Natural killer cell (primary cell): ENCODE measurements around the gene TMEM240. TPM values are rescaled to one million over a fixed set of nuclear protein-coding genes. Genes with fewer than 3 reads are reported as not detected.

ENCODE experiments used
- ATAC-seq, 3 donors: fragments of 150-1000 bp in 2 of 3; fragments of 200-7000 bp in 1 of 3; cut with Tn5 transposase; 1 replicate in 1 of 3; 2 replicates in 2 of 3; pipeline ENCODE4 v1.10.0; 2021; ENCODE audit warnings: mild to moderate bottlenecking in 2 of 3, moderate library complexity in 2 of 3
- DNase-seq, 2 donors: peaks; one replicate each; pipeline versions ENCODE4 v3.0.0 to v3.0.0-alpha.2; 2013 to 2021; ENCODE audit warnings: mixed read lengths in 1 of 2
- H3K27ac ChIP-seq: one replicate; pipeline ENCODE4 v1.5.1; 2013; ENCODE audit warnings: mild to moderate bottlenecking, low read length
- H3K27me3 ChIP-seq: one replicate; pipeline ENCODE4 v1.6.1; 2013; ENCODE audit warnings: low read length; ENCODE audit not compliant: control insufficient read depth, insufficient read depth
- H3K36me3 ChIP-seq: one replicate; pipeline ENCODE4 v1.6.1; 2013; ENCODE audit warnings: low read length; ENCODE audit not compliant: control insufficient read depth, insufficient read depth
- H3K4me1 ChIP-seq: one replicate; pipeline ENCODE4 v1.6.1; 2013; ENCODE audit warnings: low read length; ENCODE audit not compliant: control insufficient read depth, insufficient read depth
- H3K4me3 ChIP-seq: one replicate; pipeline ENCODE4 v1.5.1; 2013; ENCODE audit warnings: low read length
- H3K9me3 ChIP-seq: one replicate; pipeline ENCODE4 v1.6.1; 2013; ENCODE audit warnings: low read length; ENCODE audit not compliant: control insufficient read depth, insufficient read depth
- H3K27ac Mint-ChIP-seq, 2 donors: one replicate each; pipeline ENCODE4 v1.8.0; 2022; ENCODE audit warnings: mild to moderate bottlenecking in 2 of 2, mixed read lengths in 2 of 2, moderate library complexity in 1 of 2
- H3K27me3 Mint-ChIP-seq, 2 donors: one replicate each; pipeline ENCODE4 v1.8.0; 2022; ENCODE audit warnings: low read depth in 2 of 2, mixed read lengths in 2 of 2
- H3K36me3 Mint-ChIP-seq: one replicate; pipeline ENCODE4 v1.8.0; 2022; ENCODE audit warnings: mixed read lengths
- H3K4me1 Mint-ChIP-seq, 2 donors: one replicate each; pipeline ENCODE4 v1.8.0; 2022; ENCODE audit warnings: mixed read lengths in 2 of 2
- H3K4me3 Mint-ChIP-seq: one replicate; pipeline ENCODE4 v1.8.0; 2022; ENCODE audit warnings: mild to moderate bottlenecking, moderate library complexity, mixed read lengths
- H3K9me3 Mint-ChIP-seq, 2 donors: one replicate each; pipeline ENCODE4 v1.8.0; 2022; ENCODE audit warnings: mixed read lengths in 2 of 2
- WGBS: methylation state at CpG from one replicate; pipeline ENCODE4 v1.1.7; 2013; ENCODE audit warnings: missing lambda C conversion rate; ENCODE audit not compliant: insufficient coverage; 5-methylcytosine and 5-hydroxymethylcytosine counted together
- intact Hi-C: fragments of 100-400 bp; cut with micrococcal nuclease; formaldehyde crosslinking; loops from one replicate; pipeline ENCODE4 v1.14.2; 2022
- total RNA-seq, 4 donors: library from RNA; stranded (reverse); fragments of 120-200 nt in 1 of 4; gene quantifications; one replicate each; pipeline versions ENCODE4 v1.2.3 to v1.2.4, GENCODE V29; 2013 to 2022
- TF ChIP-seq, protein P1 (sequence below): fragments of 200-600 bp; IDR thresholded peaks from one replicate; pipeline ENCODE4 v1.8.0; 2022; ENCODE audit warnings: antibody characterized with exemption

Gene TMEM240
- total RNA-seq = under 1 TPM; 0.35 to 1.00 (median 0.83) TPM
- total RNA-seq (2013) = 0.23 TPM

DNA sequence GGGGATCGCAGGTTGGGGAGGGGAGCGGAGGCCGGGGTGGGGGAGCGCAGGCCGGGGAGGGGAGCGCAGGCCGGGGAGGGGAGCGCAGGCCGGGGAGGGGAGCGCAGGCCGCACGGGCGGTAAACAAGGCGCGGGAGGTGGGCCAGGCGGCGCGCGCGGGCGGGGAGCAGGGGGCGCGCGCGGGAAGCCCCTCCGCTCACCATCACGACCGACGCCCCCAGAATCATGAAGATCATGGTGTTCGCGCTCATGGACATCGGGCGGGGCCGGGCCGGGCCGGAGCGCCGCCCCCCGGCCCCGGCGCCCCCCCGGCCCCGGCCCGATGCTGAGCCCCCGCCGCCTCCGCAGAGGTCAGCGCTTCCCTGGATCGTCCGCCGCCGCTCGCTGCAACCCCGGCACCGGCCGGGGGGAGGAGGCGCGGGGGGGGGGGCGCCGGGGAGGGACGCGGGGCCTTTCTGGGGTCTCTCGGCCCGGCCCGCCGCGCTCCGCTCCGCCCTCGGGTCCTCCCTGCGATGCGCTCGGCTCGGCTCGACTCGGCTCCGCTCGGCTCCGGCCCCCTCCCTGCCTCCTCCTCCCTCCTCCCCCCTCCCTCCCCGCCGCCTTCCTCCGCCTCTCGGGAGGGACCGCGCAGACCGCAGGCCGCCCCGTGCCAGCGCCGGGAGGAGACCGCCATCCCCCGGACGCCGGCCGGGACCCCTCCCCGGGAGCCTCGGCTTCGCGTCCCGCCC, at the start of gene TMEM240:
Gene TMEM240, minus strand, starts transcription at position 535 of the 728 bp plus-strand sequence. Its CDS starts 278 bp downstream, at position 257.
- Mint-ChIP-seq H3K36me3 (no peaks in the 10 kb centered on the region), H3K27ac (no peak within 1 kb of the TSS), H3K9me3 (no peaks in the 10 kb centered on the region), H3K27me3 (no peaks in the 10 kb centered on the region), H3K4me3 (peak within 1 kb of the TSS; percentile 67), H3K4me1 (no peaks in the 10 kb centered on the region)
- ATAC-seq (peak in 2 of 3 donors; percentile 71 to 84), DNase-seq (peak in 1 of 2 donors; percentile 73)
- Histone ChIP-seq H3K4me3 (no peak within 1 kb of the TSS), H3K4me1 (peaks cover 12% of the 10 kb centered on the region), H3K36me3 (peaks cover 5% of the 10 kb centered on the region), H3K9me3 (no peaks in the 10 kb centered on the region), H3K27me3 (no peaks in the 10 kb centered on the region), H3K27ac (no peak within 1 kb of the TSS)
- 2% methylated on average over 92 of the region's 100 CpGs for WGBS
- intact Hi-C loops = no loop called here
- TF ChIP-seq, protein P1, sequence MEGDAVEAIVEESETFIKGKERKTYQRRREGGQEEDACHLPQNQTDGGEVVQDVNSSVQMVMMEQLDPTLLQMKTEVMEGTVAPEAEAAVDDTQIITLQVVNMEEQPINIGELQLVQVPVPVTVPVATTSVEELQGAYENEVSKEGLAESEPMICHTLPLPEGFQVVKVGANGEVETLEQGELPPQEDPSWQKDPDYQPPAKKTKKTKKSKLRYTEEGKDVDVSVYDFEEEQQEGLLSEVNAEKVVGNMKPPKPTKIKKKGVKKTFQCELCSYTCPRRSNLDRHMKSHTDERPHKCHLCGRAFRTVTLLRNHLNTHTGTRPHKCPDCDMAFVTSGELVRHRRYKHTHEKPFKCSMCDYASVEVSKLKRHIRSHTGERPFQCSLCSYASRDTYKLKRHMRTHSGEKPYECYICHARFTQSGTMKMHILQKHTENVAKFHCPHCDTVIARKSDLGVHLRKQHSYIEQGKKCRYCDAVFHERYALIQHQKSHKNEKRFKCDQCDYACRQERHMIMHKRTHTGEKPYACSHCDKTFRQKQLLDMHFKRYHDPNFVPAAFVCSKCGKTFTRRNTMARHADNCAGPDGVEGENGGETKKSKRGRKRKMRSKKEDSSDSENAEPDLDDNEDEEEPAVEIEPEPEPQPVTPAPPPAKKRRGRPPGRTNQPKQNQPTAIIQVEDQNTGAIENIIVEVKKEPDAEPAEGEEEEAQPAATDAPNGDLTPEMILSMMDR = no peak

DNA sequence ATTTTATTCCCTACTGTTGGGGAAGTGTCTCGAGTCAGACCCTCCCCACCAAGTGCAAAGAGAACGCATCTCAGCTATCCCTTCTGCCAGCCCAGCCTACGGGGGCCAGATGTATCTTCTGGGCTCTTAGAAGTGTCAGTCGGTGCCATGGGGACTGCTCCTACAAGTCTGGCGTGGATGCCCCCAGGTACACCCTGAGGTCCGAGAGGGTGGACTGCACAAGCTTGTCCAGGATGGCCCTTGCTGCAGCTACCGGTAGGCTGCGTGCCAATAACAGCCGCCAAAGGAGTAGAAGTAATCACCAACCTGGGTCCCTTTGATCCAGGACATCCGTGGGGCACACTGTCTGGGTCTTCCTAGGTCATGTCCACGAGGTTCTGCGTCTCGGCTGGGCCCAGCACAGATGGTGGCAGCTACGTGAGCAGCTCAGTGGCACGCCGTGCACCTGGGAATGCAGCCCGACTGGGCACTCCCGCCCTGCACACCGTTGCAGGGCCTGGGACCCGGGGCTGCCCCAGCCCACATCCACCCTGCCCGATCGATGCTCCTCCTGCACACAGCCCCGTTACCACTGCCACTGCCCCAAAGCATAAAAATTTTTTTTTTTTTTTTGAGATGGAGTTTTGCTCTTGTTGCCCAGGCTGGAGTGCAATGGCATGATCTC, 43.1 kb upstream of the TMEM240 start:
- H3K27ac ChIP-seq = no peak overlapping the region
- Mint-ChIP-seq H3K4me1 (no peaks in the 10 kb centered on the region), H3K9me3 (no peaks in the 10 kb centered on the region), H3K4me3 (no peak overlapping the region), H3K36me3 (no peaks in the 10 kb centered on the region), H3K27ac (no peak overlapping the region), H3K27me3 (peaks cover 0 to 15% of the 10 kb centered on the region in 2 donors)
- ATAC-seq (peak in 1 of 3 donors; percentile 32), DNase-seq (no peak)
- H3K4me3 ChIP-seq = no peak overlapping the region
- intact Hi-C loops = no loop called here
- no peaks in the 10 kb centered on the region for H3K36me3 ChIP-seq
- peaks cover 2% of the 10 kb centered on the region for H3K27me3 ChIP-seq
- no peaks in the 10 kb centered on the region for H3K4me1 ChIP-seq
- H3K9me3 ChIP-seq = no peaks in the 10 kb centered on the region
- WGBS = 88% methylated on average over 22 of the region's 23 CpGs
- TF ChIP-seq, protein P1 = no peak

DNA sequence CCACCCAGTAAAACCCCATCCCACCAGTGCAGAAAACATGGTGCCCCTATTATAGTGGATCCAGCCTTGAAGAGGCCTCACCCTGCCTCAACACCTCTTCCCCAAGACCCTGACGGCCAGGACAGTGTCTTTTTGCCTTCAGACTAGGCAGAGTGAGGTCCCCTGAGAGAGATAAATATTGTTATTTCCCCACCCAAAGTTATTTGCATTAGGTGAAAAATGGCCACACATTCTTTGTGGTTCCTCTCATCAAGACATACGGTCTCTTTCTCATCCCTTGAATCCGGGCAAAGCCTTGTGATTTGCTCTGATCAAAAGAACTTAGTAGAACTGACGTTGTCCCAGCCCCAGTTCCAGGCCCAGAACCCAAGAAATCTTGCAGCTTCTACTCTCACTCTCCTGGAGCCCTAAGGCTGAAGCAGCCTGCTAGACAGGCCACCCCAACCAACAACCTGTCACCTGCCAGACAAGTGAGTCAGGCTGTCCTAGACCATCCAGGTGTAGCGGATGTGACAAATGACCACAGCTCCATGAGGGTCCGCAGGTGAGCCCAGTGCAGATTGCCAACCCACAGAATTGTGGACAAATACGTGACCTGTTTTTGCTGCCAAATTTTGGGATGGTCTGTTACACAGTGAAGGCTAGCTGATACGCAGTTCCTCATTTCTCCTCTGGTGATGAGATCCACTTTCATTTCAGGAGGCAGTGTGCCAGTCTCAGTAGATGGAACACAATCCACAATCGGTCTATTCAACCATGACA, 42.3 kb upstream of the TMEM240 start:
- peaks cover 2% of the 10 kb centered on the region for H3K27me3 ChIP-seq
- no peak for DNase-seq
- peaks cover 0 to 15% of the 10 kb centered on the region in 2 donors for H3K27me3 Mint-ChIP-seq

More for the DNA sequence above, 42.3 kb upstream of the TMEM240 start:
- H3K27ac ChIP-seq = no peak overlapping the region
- no peaks in the 10 kb centered on the region for H3K9me3 Mint-ChIP-seq
- no peaks in the 10 kb centered on the region for H3K36me3 Mint-ChIP-seq
- H3K4me3 ChIP-seq = no peak overlapping the region
- H3K4me1 ChIP-seq = no peaks in the 10 kb centered on the region
- ATAC-seq = peak in 1 of 3 donors; percentile 17
- intact Hi-C loops = no loop called here
- TF ChIP-seq, protein P1 = no peak
- no peaks in the 10 kb centered on the region for H3K4me1 Mint-ChIP-seq
- no peak overlapping the region for H3K4me3 Mint-ChIP-seq
- no peak overlapping the region for H3K27ac Mint-ChIP-seq
- H3K9me3 ChIP-seq = no peaks in the 10 kb centered on the region
- 76% methylated on average over 9 of the region's 9 CpGs for WGBS
- no peaks in the 10 kb centered on the region for H3K36me3 ChIP-seq
